Endothelial cell (in vitro differentiated cells): ENCODE data around the gene PPDPF. TPM values are rescaled to one million over a fixed set of nuclear protein-coding genes. Genes with fewer than 3 reads are reported as not detected.
"Not testable (repeated sequence)": the region's sequence is repeated elsewhere in the genome, so short reads cannot be mapped to it uniquely, and the experiment has no call there.

Experiments used
- DNase-seq: peaks from one replicate; pipeline ENCODE4 v3.0.0; 2021; ENCODE audit warnings: low spot score
- H3K27ac Mint-ChIP-seq: one replicate; pipeline ENCODE4 v1.8.0; 2021; ENCODE audit warnings: mixed read lengths, inconsistent platforms; ENCODE audit not compliant: unreplicated experiment
- H3K27me3 Mint-ChIP-seq: one replicate; pipeline ENCODE4 v1.8.0; 2021; ENCODE audit warnings: mild to moderate bottlenecking, moderate library complexity, mixed read lengths, inconsistent platforms; ENCODE audit not compliant: unreplicated experiment
- H3K36me3 Mint-ChIP-seq: one replicate; pipeline ENCODE4 v1.8.0; 2021; ENCODE audit warnings: mild to moderate bottlenecking, low read depth, mixed read lengths, inconsistent platforms; ENCODE audit not compliant: unreplicated experiment
- H3K4me1 Mint-ChIP-seq: one replicate; pipeline ENCODE4 v1.8.0; 2021; ENCODE audit warnings: mild to moderate bottlenecking, mixed read lengths, inconsistent platforms; ENCODE audit not compliant: unreplicated experiment
- H3K4me3 Mint-ChIP-seq: one replicate; pipeline ENCODE4 v1.8.0; 2021; ENCODE audit warnings: mild to moderate bottlenecking, mixed read lengths, inconsistent platforms; ENCODE audit not compliant: unreplicated experiment
- H3K9me3 Mint-ChIP-seq: one replicate; pipeline ENCODE4 v1.8.0; 2021; ENCODE audit warnings: mixed read lengths, inconsistent platforms; ENCODE audit not compliant: unreplicated experiment
- CTCF ChIP-seq: fragments of 200-600 bp; sonication (generic); IDR thresholded peaks from one replicate; pipeline ENCODE4 v1.5.0; 2021; ENCODE audit warnings: antibody characterized with exemption; ENCODE audit not compliant: unreplicated experiment
- total RNA-seq: library from RNA; stranded (reverse); fragmentation: NEBNext Ultra II Directional; extraction: Animal tissue kit (Norgen Biotek cat#: 25700); gene quantifications from one replicate; pipeline ENCODE4 v1.2.1, GENCODE V29; 2021; ENCODE audit not compliant: unreplicated experiment

PPDPF gene
- total RNA-seq, 1 donor from 2014 or later = 151 TPM

GRCh38 chr20:63558804-63559484 lies 38.4 kb downstream of the PPDPF start:
- no peak overlapping the region for H3K27ac Mint-ChIP-seq
- no peak for TF ChIP-seq CTCF
- H3K4me3 Mint-ChIP-seq = no peak overlapping the region
- no peaks in the 10 kb centered on the region for H3K36me3 Mint-ChIP-seq
- H3K27me3 Mint-ChIP-seq = no peaks in the 10 kb centered on the region
- H3K9me3 Mint-ChIP-seq = no peaks in the 10 kb centered on the region
- no peaks in the 10 kb centered on the region for H3K4me1 Mint-ChIP-seq
- DNase-seq = no peak

GRCh38 chr20:63559485-63560332 lies 39.1 kb downstream of the PPDPF start:
- not testable (repeated sequence) for H3K4me1 Mint-ChIP-seq, H3K9me3 Mint-ChIP-seq, H3K27ac Mint-ChIP-seq

GRCh38 chr20:63560333-63560805 lies 39.8 kb downstream of the PPDPF start:
- H3K9me3 Mint-ChIP-seq = no peaks in the 10 kb centered on the region
- H3K4me3 Mint-ChIP-seq = no peak overlapping the region
- H3K27ac Mint-ChIP-seq = no peak overlapping the region
- DNase-seq = no peak
- TF ChIP-seq CTCF = no peak
- H3K27me3 Mint-ChIP-seq = peaks cover under 1% of the 10 kb centered on the region
- H3K4me1 Mint-ChIP-seq = no peaks in the 10 kb centered on the region
- H3K36me3 Mint-ChIP-seq = no peaks in the 10 kb centered on the region

More at GRCh38 chr20:63559485-63560332, 39.1 kb downstream of the PPDPF start:
- not testable (repeated sequence) for H3K27me3 Mint-ChIP-seq, H3K36me3 Mint-ChIP-seq, H3K4me3 Mint-ChIP-seq
- DNase-seq = peak; percentile 47

- no peak for DNase-seq
- Mint-ChIP-seq H3K27me3 (peaks cover 3% of the 10 kb centered on the region), H3K36me3 (no peaks in the 10 kb centered on the region), H3K9me3 (no peaks in the 10 kb centered on the region), H3K4me1 (no peaks in the 10 kb centered on the region), H3K4me3 (no peak overlapping the region), H3K27ac (no peak overlapping the region)
- TF ChIP-seq CTCF = no peak
Measured at GRCh38 chr20:63560856-63561609, 40.5 kb downstream of the PPDPF start.

- H3K27me3 Mint-ChIP-seq = peaks cover 3% of the 10 kb centered on the region
- DNase-seq = no peak
- H3K4me1 Mint-ChIP-seq = no peaks in the 10 kb centered on the region
- no peak overlapping the region for H3K4me3 Mint-ChIP-seq
- H3K27ac Mint-ChIP-seq = no peak overlapping the region
- H3K36me3 Mint-ChIP-seq = no peaks in the 10 kb centered on the region
- TF ChIP-seq CTCF = no peak
- no peaks in the 10 kb centered on the region for H3K9me3 Mint-ChIP-seq
Measured at GRCh38 chr20:63561624-63562396, 41.2 kb downstream of the PPDPF start.
